Activated CD4-positive, alpha-beta memory T cell treated with anti-CD3 and anti-CD28 coated beads, Interleukin-2, amount 10 ng/mL, durations not matched to agents 7 days and 5 days (primary cell): ENCODE measurements around the gene IQCH. TPM values are rescaled to one million over a fixed set of nuclear protein-coding genes. Genes with fewer than 3 reads are reported as not detected.
A peak's percentile ranks its signal among the peaks of the same experiment; 100 is the strongest.

Experiments used
- CTCF ChIA-PET: fragments of 350-600 bp; sonication (Branson Sonifier 250); formaldehyde crosslinking; loops from one replicate; lab custom pipeline; 2021; ENCODE audit warnings: antibody characterized with exemption, inconsistent platforms; lab: Charles Lee
- POLR2A ChIA-PET: fragments of 350-600 bp; sonication (Branson Sonifier 250); formaldehyde crosslinking; loops from one replicate; lab custom pipeline; 2021; ENCODE audit warnings: antibody characterized with exemption; lab: Charles Lee
- DNase-seq: peaks from one replicate; pipeline ENCODE4 v3.0.0-alpha.2; 2020
- H3K27ac Mint-ChIP-seq: one replicate; pipeline ENCODE4 v1.8.0; 2021; ENCODE audit warnings: mild to moderate bottlenecking, mixed read lengths
- H3K27me3 Mint-ChIP-seq: one replicate; pipeline ENCODE4 v1.8.0; 2021; ENCODE audit warnings: mixed read lengths
- H3K36me3 Mint-ChIP-seq: one replicate; pipeline ENCODE4 v1.8.0; 2021; ENCODE audit warnings: low read depth, mixed read lengths
- H3K4me1 Mint-ChIP-seq: one replicate; pipeline ENCODE4 v1.8.0; 2021; ENCODE audit warnings: mixed read lengths
- H3K4me3 Mint-ChIP-seq: one replicate; pipeline ENCODE4 v1.8.0; 2021; ENCODE audit warnings: mild to moderate bottlenecking, mixed read lengths
- H3K9me3 Mint-ChIP-seq: one replicate; pipeline ENCODE4 v1.8.0; 2021; ENCODE audit warnings: mixed read lengths
- total RNA-seq, 2 experiments: library from RNA; stranded (reverse); gene quantifications; one replicate each; pipeline ENCODE4 v1.2.3, GENCODE V29; 2021

IQCH gene
- total RNA-seq, 2 experiments from 2014 or later, result 0.78 to 0.98 TPM

- Mint-ChIP-seq H3K4me1 (peaks cover 3% of the 10 kb centered on the region), H3K4me3 (no peak overlapping the region), H3K36me3 (no peaks in the 10 kb centered on the region), H3K27ac (no peak overlapping the region), H3K27me3 (no peaks in the 10 kb centered on the region), H3K9me3 (no peaks in the 10 kb centered on the region)
- ChIA-PET CTCF (no interaction called here), POLR2A (no interaction called here)
- no peak for DNase-seq
Observed at GRCh38 chr15:67512933-67513714, 258.5 kb downstream of the IQCH start.

- Mint-ChIP-seq H3K9me3 (no peaks in the 10 kb centered on the region), H3K36me3 (no peaks in the 10 kb centered on the region), H3K4me1 (peaks cover 3% of the 10 kb centered on the region), H3K27me3 (no peaks in the 10 kb centered on the region), H3K27ac (no peak overlapping the region), H3K4me3 (no peak overlapping the region)
- no peak for DNase-seq
- ChIA-PET CTCF (no interaction called here), POLR2A (no interaction called here)
Observed at GRCh38 chr15:67515090-67515489, 260.5 kb downstream of the IQCH start.

GRCh38 chr15:67515557-67515956, 261.0 kb downstream of the IQCH start:
- Mint-ChIP-seq H3K27ac (no peak overlapping the region), H3K4me3 (no peak overlapping the region), H3K36me3 (no peaks in the 10 kb centered on the region), H3K27me3 (no peaks in the 10 kb centered on the region), H3K9me3 (no peaks in the 10 kb centered on the region), H3K4me1 (peaks cover 5% of the 10 kb centered on the region)
- ChIA-PET CTCF (no interaction called here), POLR2A (no interaction called here)
- no peak for DNase-seq

GRCh38 chr15:67520321-67521028, 265.9 kb downstream of the IQCH start:
- no peaks in the 10 kb centered on the region for H3K27me3 Mint-ChIP-seq
- H3K27ac Mint-ChIP-seq, result peak overlapping the region; percentile 77
- CTCF ChIA-PET, result interaction anchor here (0.8 to 0.9 kb wide), 2 partner anchors 11 to 64 kb away, joined by 3 read pairs; no protein-coding TSS in a partner anchor
- H3K9me3 Mint-ChIP-seq, result no peaks in the 10 kb centered on the region
- DNase-seq, result no peak
- H3K4me3 Mint-ChIP-seq, result peak overlapping the region; percentile 84
- POLR2A ChIA-PET, result interaction anchor here (0.7 to 2.7 kb wide), 5 partner anchors 12 to 437 kb away, joined by 3 to 24 read pairs (median 4); partner anchors contain the start of gene MAP2K5
- no peaks in the 10 kb centered on the region for H3K36me3 Mint-ChIP-seq
- peaks cover 26% of the 10 kb centered on the region for H3K4me1 Mint-ChIP-seq

- peaks cover 26% of the 10 kb centered on the region for H3K4me1 Mint-ChIP-seq
- H3K27me3 Mint-ChIP-seq, result no peaks in the 10 kb centered on the region
- H3K4me3 Mint-ChIP-seq, result peak within 1 kb of the TSS; percentile 92
- no peaks in the 10 kb centered on the region for H3K36me3 Mint-ChIP-seq
- ChIA-PET POLR2A (interaction anchor here (0.6 to 2.7 kb wide), 12 partner anchors 8 to 729 kb away, joined by 3 to 24 read pairs (median 4); partner anchors contain the start of genes MAP2K5 and PIAS1), CTCF (interaction anchor here (0.8 to 1.3 kb wide), 4 partner anchors 10 to 533 kb away, joined by 3 to 5 read pairs (median 4); partner anchors contain the start of gene PIAS1)
- H3K27ac Mint-ChIP-seq, result peak within 1 kb of the TSS; percentile 86
- DNase-seq, result peak; percentile 87
- H3K9me3 Mint-ChIP-seq, result no peaks in the 10 kb centered on the region
Observed at GRCh38 chr15:67521029-67521782, 266.6 kb downstream of the IQCH start, which contains the start of gene C15orf61. Gene C15orf61 (plus strand): TSS chr15:67521131. CDS start chr15:67521249, 118 bp downstream.

- no peaks in the 10 kb centered on the region for H3K9me3 Mint-ChIP-seq
- no peak for DNase-seq
Observed at GRCh38 chr15:67521783-67522568, 267.4 kb downstream of the IQCH start.

GRCh38 chr15:67523330-67523729, 268.7 kb downstream of the IQCH start:
- ChIA-PET POLR2A (interaction anchor here (1.0 kb wide), 1 partner anchor 19 kb away, joined by 3 read pairs; the partner anchor contains the start of gene MAP2K5), CTCF (no interaction called here)
- H3K36me3 Mint-ChIP-seq, result no peaks in the 10 kb centered on the region
- H3K27me3 Mint-ChIP-seq, result no peaks in the 10 kb centered on the region
- H3K4me3 Mint-ChIP-seq, result no peak overlapping the region
- H3K9me3 Mint-ChIP-seq, result no peaks in the 10 kb centered on the region
- no peak for DNase-seq
- H3K4me1 Mint-ChIP-seq, result peaks cover 26% of the 10 kb centered on the region
- no peak overlapping the region for H3K27ac Mint-ChIP-seq

More at GRCh38 chr15:67521783-67522568, 267.4 kb downstream of the IQCH start:
- ChIA-PET POLR2A (interaction anchor here (0.6 to 2.7 kb wide), 10 partner anchors 8 to 728 kb away, joined by 3 to 24 read pairs (median 4); partner anchors contain the start of genes MAP2K5 and PIAS1), CTCF (interaction anchor here (0.7 to 1.3 kb wide), 3 partner anchors 9 to 532 kb away, joined by 3 to 5 read pairs (median 4); partner anchors contain the start of gene PIAS1)
- no peaks in the 10 kb centered on the region for H3K27me3 Mint-ChIP-seq
- peaks cover 26% of the 10 kb centered on the region for H3K4me1 Mint-ChIP-seq
- H3K36me3 Mint-ChIP-seq, result no peaks in the 10 kb centered on the region
- H3K4me3 Mint-ChIP-seq, result peak overlapping the region; percentile 92
- H3K27ac Mint-ChIP-seq, result peak overlapping the region; percentile 86

- DNase-seq, result no peak
- peaks cover 26% of the 10 kb centered on the region for H3K4me1 Mint-ChIP-seq
- ChIA-PET CTCF (interaction anchor here (0.7 to 1.3 kb wide), 2 partner anchors 18 to 315 kb away, joined by 3 to 5 read pairs; partner anchors contain the start of gene MAP2K5), POLR2A (interaction anchor here (1.0 to 1.7 kb wide), 2 partner anchors 18 kb away, joined by 3 to 5 read pairs; partner anchors contain the start of gene MAP2K5)
- no peak overlapping the region for H3K4me3 Mint-ChIP-seq
- H3K27me3 Mint-ChIP-seq, result no peaks in the 10 kb centered on the region
- H3K36me3 Mint-ChIP-seq, result no peaks in the 10 kb centered on the region
- no peak overlapping the region for H3K27ac Mint-ChIP-seq
- no peaks in the 10 kb centered on the region for H3K9me3 Mint-ChIP-seq
Observed at GRCh38 chr15:67524235-67524634, 269.6 kb downstream of the IQCH start.

- H3K27me3 Mint-ChIP-seq, result no peaks in the 10 kb centered on the region
- H3K36me3 Mint-ChIP-seq, result no peaks in the 10 kb centered on the region
- ChIA-PET POLR2A (interaction anchor here (1.4 kb wide), 1 partner anchor 14 kb away, joined by 3 read pairs; the partner anchor contains the start of gene MAP2K5), CTCF (no interaction called here)
- no peak for DNase-seq
- no peak overlapping the region for H3K4me3 Mint-ChIP-seq
- H3K27ac Mint-ChIP-seq, result no peak overlapping the region
- H3K9me3 Mint-ChIP-seq, result no peaks in the 10 kb centered on the region
- peaks cover 3% of the 10 kb centered on the region for H3K4me1 Mint-ChIP-seq
Observed at GRCh38 chr15:67528513-67528912, 273.9 kb downstream of the IQCH start.

GRCh38 chr15:67531379-67531914, 276.9 kb downstream of the IQCH start:
- Mint-ChIP-seq H3K27me3 (peaks cover 6% of the 10 kb centered on the region), H3K4me3 (no peak overlapping the region), H3K27ac (no peak overlapping the region), H3K4me1 (peaks cover 1% of the 10 kb centered on the region), H3K9me3 (no peaks in the 10 kb centered on the region), H3K36me3 (no peaks in the 10 kb centered on the region)
- no peak for DNase-seq
- CTCF ChIA-PET, result interaction anchor here (1.1 to 1.2 kb wide), 2 partner anchors 9 to 11 kb away, joined by 3 to 5 read pairs; partner anchors contain the start of gene C15orf61
- POLR2A ChIA-PET, result no interaction called here

- H3K27ac Mint-ChIP-seq, result no peak overlapping the region
- H3K4me3 Mint-ChIP-seq, result no peak overlapping the region
- H3K27me3 Mint-ChIP-seq, result peaks cover 17% of the 10 kb centered on the region
- ChIA-PET CTCF (no interaction called here), POLR2A (no interaction called here)
- no peaks in the 10 kb centered on the region for H3K36me3 Mint-ChIP-seq
- peaks cover 9% of the 10 kb centered on the region for H3K4me1 Mint-ChIP-seq
- no peaks in the 10 kb centered on the region for H3K9me3 Mint-ChIP-seq
- DNase-seq, result no peak
Observed at GRCh38 chr15:67533873-67534272, 279.3 kb downstream of the IQCH start.
